ENCODE measurements around the gene PVALEF. TPM values are rescaled to one million over a fixed set of nuclear protein-coding genes. Genes with fewer than 3 reads are reported as not detected.
"Not testable (repeated sequence)": the region's sequence is repeated elsewhere in the genome, so short reads cannot be mapped to it uniquely, and the experiment has no call there.

The PVALEF gene
- polyA plus RNA-seq, 1 of the 3 experiments (the other 2 are of a cell fraction) = not detected

DNA sequence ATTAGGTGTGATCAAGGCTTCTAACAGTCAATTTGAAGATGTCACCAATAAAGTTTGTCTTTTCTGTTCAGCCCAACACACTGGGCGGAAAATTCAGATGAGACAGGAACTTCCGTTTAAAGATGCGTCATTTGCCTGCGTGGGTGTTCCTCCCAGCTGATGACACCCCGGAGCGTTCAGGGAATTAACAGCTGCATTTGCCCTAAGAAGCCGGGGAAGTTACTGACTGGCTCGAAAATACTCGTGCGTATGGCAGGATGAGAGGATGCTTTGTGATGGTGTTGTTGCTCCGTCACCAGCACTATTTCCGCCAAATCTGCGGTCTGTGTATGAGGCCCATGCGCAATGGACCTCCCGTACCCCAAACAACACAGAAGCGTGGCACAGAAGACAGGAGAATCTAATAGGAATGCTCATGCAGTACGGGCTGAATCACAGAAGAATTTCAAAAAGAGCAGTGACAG, 11.9 kb upstream of the PVALEF start (continued):
- TF ChIP-seq RFX5 (IDR thresholded peaks at IDR 0.05; ENCODE audit: low read length) (no peak), NFIC (IDR thresholded peaks at IDR 0.05; ENCODE audit: borderline replicate concordance) (no peak), TAF1 (IDR thresholded peaks at IDR 0.05; ENCODE audit: borderline replicate concordance, low read depth, low read length) (no peak), CTCF (IDR thresholded peaks at IDR 0.05) (no peak), TEAD4 (IDR thresholded peaks at IDR 0.05; ENCODE audit: borderline replicate concordance, insufficient read depth) (no peak), PBX3 (IDR thresholded peaks at IDR 0.05) (no peak), RAD21 (IDR thresholded peaks at IDR 0.05; ENCODE audit: low read length) (no peak)

DNA sequence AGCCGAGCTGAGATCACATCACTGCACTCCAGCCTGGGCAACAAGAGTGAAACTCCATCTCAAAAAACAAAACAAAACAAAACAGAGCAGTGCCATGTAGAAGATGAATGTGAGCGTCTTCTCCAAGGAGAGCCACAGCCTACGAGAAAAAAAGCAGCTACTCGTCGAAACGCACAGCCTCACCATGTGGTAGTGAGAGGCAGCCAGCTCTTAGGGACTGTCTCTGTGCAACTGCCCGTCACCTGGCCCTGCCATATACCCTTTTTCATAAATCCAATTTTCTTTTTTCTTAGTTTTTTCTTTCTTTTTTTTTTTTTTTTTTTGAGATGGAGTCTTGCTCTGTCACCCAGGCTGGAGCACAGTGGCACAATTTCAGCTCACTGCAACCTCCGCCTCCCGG, 11.3 kb upstream of the PVALEF start:
- H3K27me3 ChIP-seq (ENCODE audit: insufficient read depth); H3K4me1 ChIP-seq (ENCODE audit: control insufficient read depth in 1 of 2, insufficient read depth in 2 of 2, low read depth in 1 of 2, low read length in 1 of 2); DNase-seq; H3F3A ChIP-seq (replicated peaks; ENCODE audit: insufficient read depth); POLR2A ChIA-PET; H3K36me3 ChIP-seq (replicated peaks in 1 of 2; ENCODE audit: control insufficient read depth in 1 of 2, insufficient read depth in 2 of 2, low read length in 1 of 2); H3K4me3 ChIP-seq (ENCODE audit: low read depth in 2 of 2, low read length in 1 of 2); H3K9ac ChIP-seq; H3K27ac ChIP-seq (ENCODE audit: low read depth in 2 of 2, low read length in 1 of 2); H3K4me2 ChIP-seq; H4K20me1 ChIP-seq (ENCODE audit: insufficient read depth); H2AFZ ChIP-seq (ENCODE audit: low read depth); H3K9me2 ChIP-seq; H3K9me3 ChIP-seq; H3K79me2 ChIP-seq (ENCODE audit: insufficient read depth): not testable (repeated sequence)
- CTCF ChIA-PET = interaction anchor here (0.8 to 6.8 kb wide), 3 partner anchors 10 to 47 kb away, joined by 3 to 61 read pairs (median 4); no protein-coding TSS in a partner anchor
- WGBS (ENCODE audit: low lambda C conversion rate) = 82% methylated on average over 9 of the region's 9 CpGs

DNA sequence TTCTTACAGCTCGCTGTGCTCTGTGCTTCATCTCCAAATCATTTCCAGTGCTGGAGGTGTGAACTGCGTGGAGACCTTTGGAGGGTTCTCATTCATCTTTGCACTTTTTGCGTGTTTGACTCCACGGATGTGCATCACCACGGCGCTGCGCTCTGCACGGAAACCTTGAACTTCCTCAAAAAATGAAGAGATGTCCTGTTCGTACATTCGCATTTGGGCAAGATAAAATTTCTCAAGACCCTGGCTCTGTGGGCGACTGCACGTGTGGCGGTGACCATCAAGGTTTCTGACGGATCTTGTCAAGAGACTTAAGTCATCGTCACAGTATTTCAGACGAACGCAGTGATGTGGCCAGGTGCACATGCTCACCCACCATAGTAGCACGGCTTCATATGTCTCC, 10.3 kb upstream of the PVALEF start:
- H2AFZ ChIP-seq (ENCODE audit: low read depth) = no peak overlapping the region
- H3K4me3 ChIP-seq (ENCODE audit: low read depth in 2 of 2, low read length in 1 of 2) = no peak overlapping the region
- TF ChIP-seq NRF1 (IDR thresholded peaks at IDR 0.05; ENCODE audit: low read depth, low read length) (no peak), MXI1 (IDR thresholded peaks at IDR 0.05; ENCODE audit: low read depth, low read length) (no peak), EP300 (IDR thresholded peaks at IDR 0.05; ENCODE audit: borderline replicate concordance in 1 of 2, low read depth in 1 of 2, low read length in 1 of 2) (no peak), NFIC (IDR thresholded peaks at IDR 0.05; ENCODE audit: borderline replicate concordance) (no peak)
- no peaks in the 10 kb centered on the region for H3K36me3 ChIP-seq (replicated peaks in 1 of 2; ENCODE audit: control insufficient read depth in 1 of 2, insufficient read depth in 2 of 2, low read length in 1 of 2)
- no peak for DNase-seq
- no peaks in the 10 kb centered on the region for H4K20me1 ChIP-seq (ENCODE audit: insufficient read depth)
- POLR2A ChIA-PET = no interaction called here
- WGBS (ENCODE audit: low lambda C conversion rate) = 84% methylated on average over 18 of the region's 18 CpGs
- no peaks in the 10 kb centered on the region for H3K4me1 ChIP-seq (ENCODE audit: control insufficient read depth in 1 of 2, insufficient read depth in 2 of 2, low read depth in 1 of 2, low read length in 1 of 2)
- no peaks in the 10 kb centered on the region for H3F3A ChIP-seq (replicated peaks; ENCODE audit: insufficient read depth)
- no peaks in the 10 kb centered on the region for H3K79me2 ChIP-seq (ENCODE audit: insufficient read depth)
- H3K4me2 ChIP-seq = no peak overlapping the region
- H3K9ac ChIP-seq = no peak overlapping the region
- CTCF ChIA-PET = interaction anchor here (6.8 kb wide), 1 partner anchor 11 kb away, joined by 61 read pairs; no protein-coding TSS in a partner anchor
- H3K27ac ChIP-seq (ENCODE audit: low read depth in 2 of 2, low read length in 1 of 2) = no peak overlapping the region
- no peaks in the 10 kb centered on the region; the same call in 1 of the 2 replicates for H3K27me3 ChIP-seq (ENCODE audit: insufficient read depth)
- no peaks in the 10 kb centered on the region for H3K9me2 ChIP-seq
- no peaks in the 10 kb centered on the region for H3K9me3 ChIP-seq
